Right cardiac atrium (tissue), 5 donors: ENCODE data around the gene SRPK1. TPM values are rescaled to one million over a fixed set of nuclear protein-coding genes. Genes with fewer than 3 reads are reported as not detected.
"Not testable (repeated sequence)": the region's sequence is repeated elsewhere in the genome, so short reads cannot be mapped to it uniquely, and the experiment has no call there.

Source experiments
- ATAC-seq, 2 donors: fragments of 200-7000 bp; cut with Tn5 transposase; one replicate each; pipeline versions ENCODE4 v1.8.0 to v1.9.1; 2020; ENCODE audit warnings: moderate library complexity in 2 of 2, mild to moderate bottlenecking in 1 of 2
- DNase-seq, 3 donors: peaks; one replicate each; pipeline ENCODE4 v3.0.0-alpha.2; 2020
- H3K27ac ChIP-seq: one replicate; pipeline ENCODE4 v1.5.1; 2013; ENCODE audit warnings: mild to moderate bottlenecking, low read length, control low read depth, moderate library complexity
- H3K27me3 ChIP-seq: one replicate; pipeline ENCODE4 v1.6.1; 2013; ENCODE audit not compliant: control insufficient read depth, insufficient read depth
- H3K4me1 ChIP-seq: one replicate; pipeline ENCODE4 v1.6.1; 2013; ENCODE audit warnings: low read length; ENCODE audit not compliant: control insufficient read depth, insufficient read depth
- H3K4me3 ChIP-seq: one replicate; pipeline ENCODE4 v1.5.1; 2013; ENCODE audit warnings: low read length, control low read depth
- H3K9me3 ChIP-seq: one replicate; pipeline ENCODE4 v1.6.1; 2013; ENCODE audit warnings: low read length; ENCODE audit not compliant: control insufficient read depth
- WGBS: extraction: QIAGEN DNeasy Blood & Tissue Kit; methylation state at CpG from one replicate; pipeline ENCODE4 v1.1.7; 2013; 5-methylcytosine and 5-hydroxymethylcytosine counted together
- intact Hi-C, 4 donors: fragments of 100-400 bp; cut with DNase I; formaldehyde crosslinking; loops; one replicate each; pipeline versions ENCODE4 v1.11.0 to v1.14.0; 2022 to 2023
- polyA plus RNA-seq: library from polyadenylated mRNA; stranded (reverse); fragments of 200-250 nt; gene quantifications from one replicate; pipeline ENCODE4 v1.2.3, GENCODE V29; 2013
- total RNA-seq, 4 donors: library from RNA; stranded (reverse); fragmentation: NEBNext Ultra II Directional; extraction: Animal tissue kit (Norgen Biotek cat#: 25700); gene quantifications; one replicate each; pipeline ENCODE4 v1.2.1, GENCODE V29; 2021
- donor health status: healthy with polysubstance abuse.
- donor health status: DM: no; HTN: yes; CAD: no.
- donor health status: DM: no; HTN: no; CAD: no.
- donor health status: DM: no; HTN: yes; CAD: no; lungs with severe emphysema.
- donor health status: DM: yes; HTN: yes; CAD: no.

SRPK1 gene
- total and polyA plus RNA-seq, 5 donors: 7.8 to 24.0 (median 20.8) TPM

- Histone ChIP-seq H3K4me1 (no peaks in the 10 kb centered on the region), H3K27ac (no peak overlapping the region), H3K27me3 (no peaks in the 10 kb centered on the region), H3K4me3 (no peak overlapping the region), H3K9me3 (no peaks in the 10 kb centered on the region)
- ATAC-seq: no peak
- DNase-seq: no peak
- 88% methylated on average over 7 of the region's 7 CpGs for WGBS
- intact Hi-C loops: no loop called here
Observed at GRCh38 chr6:35954333-35954732, 33.4 kb upstream of the SRPK1 start.

GRCh38 chr6:35948725-35949124 lies 27.8 kb upstream of the SRPK1 start:
- WGBS: 84% methylated on average over 1 of the region's 1 CpG
- Histone ChIP-seq H3K27me3 (no peaks in the 10 kb centered on the region), H3K4me3 (no peak overlapping the region)

GRCh38 chr6:35945650-35946025 lies 24.7 kb upstream of the SRPK1 start:
- intact Hi-C loops: no loop called here
- WGBS: 57% methylated on average over 1 of the region's 1 CpG
- ATAC-seq: no peak

More at GRCh38 chr6:35948725-35949124, 27.8 kb upstream of the SRPK1 start:
- no peaks in the 10 kb centered on the region for H3K9me3 ChIP-seq
- ATAC-seq: no peak
- no peak for DNase-seq
- no peak overlapping the region for H3K27ac ChIP-seq
- H3K4me1 ChIP-seq: no peaks in the 10 kb centered on the region
- intact Hi-C loops: no loop called here

GRCh38 chr6:35943390-35943789 lies 22.5 kb upstream of the SRPK1 start:
- ATAC-seq: no peak
- H3K27ac ChIP-seq: no peak overlapping the region
- intact Hi-C loops: no loop called here
- no peaks in the 10 kb centered on the region for H3K9me3 ChIP-seq
- H3K4me3 ChIP-seq: no peak overlapping the region
- WGBS: 70% methylated on average over 1 of the region's 1 CpG
- H3K4me1 ChIP-seq: no peaks in the 10 kb centered on the region
- H3K27me3 ChIP-seq: no peaks in the 10 kb centered on the region
- DNase-seq: no peak

More at GRCh38 chr6:35945650-35946025, 24.7 kb upstream of the SRPK1 start:
- no peaks in the 10 kb centered on the region for H3K9me3 ChIP-seq
- DNase-seq: no peak
- no peak overlapping the region for H3K27ac ChIP-seq
- H3K4me3 ChIP-seq: no peak overlapping the region
- no peaks in the 10 kb centered on the region for H3K27me3 ChIP-seq
- no peaks in the 10 kb centered on the region for H3K4me1 ChIP-seq

- DNase-seq: no peak
- no peaks in the 10 kb centered on the region for H3K27me3 ChIP-seq
- H3K27ac ChIP-seq: no peak overlapping the region
- no peaks in the 10 kb centered on the region for H3K9me3 ChIP-seq
- intact Hi-C loops: no loop called here
- H3K4me1 ChIP-seq: no peaks in the 10 kb centered on the region
- no peak for ATAC-seq
- no peak overlapping the region for H3K4me3 ChIP-seq
Observed at GRCh38 chr6:35942355-35942754, 21.5 kb upstream of the SRPK1 start.

GRCh38 chr6:35941170-35941569 lies 20.3 kb upstream of the SRPK1 start:
- H3K9me3 ChIP-seq, intact Hi-C loops: not testable (repeated sequence)
- WGBS: 83% methylated on average over 7 of the region's 7 CpGs

GRCh38 chr6:35940014-35940413 lies 19.1 kb upstream of the SRPK1 start:
- H3K27me3 ChIP-seq, H3K4me3 ChIP-seq, H3K4me1 ChIP-seq, intact Hi-C loops, H3K9me3 ChIP-seq, ATAC-seq, DNase-seq, H3K27ac ChIP-seq: not testable (repeated sequence)
- WGBS: 93% methylated on average over 2 of the region's 2 CpGs

More at GRCh38 chr6:35941170-35941569, 20.3 kb upstream of the SRPK1 start:
- not testable (repeated sequence) for DNase-seq, H3K27me3 ChIP-seq, ATAC-seq, H3K4me3 ChIP-seq, H3K27ac ChIP-seq, H3K4me1 ChIP-seq

- ATAC-seq, intact Hi-C loops, DNase-seq, H3K27ac ChIP-seq, H3K27me3 ChIP-seq, H3K4me3 ChIP-seq, H3K9me3 ChIP-seq, H3K4me1 ChIP-seq: not testable (repeated sequence)
- 80% methylated on average over 5 of the region's 5 CpGs for WGBS
Observed at GRCh38 chr6:35939259-35939658, 18.4 kb upstream of the SRPK1 start.

GRCh38 chr6:35936681-35937359 lies 15.9 kb upstream of the SRPK1 start:
- 89% methylated on average over 1 of the region's 1 CpG for WGBS
- ATAC-seq (no peak), DNase-seq (no peak)
- H3K4me3 ChIP-seq: no peak overlapping the region
- no peaks in the 10 kb centered on the region for H3K9me3 ChIP-seq
- H3K4me1 ChIP-seq: no peaks in the 10 kb centered on the region
- intact Hi-C loops: no loop called here
- H3K27me3 ChIP-seq: no peaks in the 10 kb centered on the region
- H3K27ac ChIP-seq: no peak overlapping the region

- no peaks in the 10 kb centered on the region for H3K27me3 ChIP-seq
- DNase-seq (no peak), ATAC-seq (no peak)
- H3K9me3 ChIP-seq: no peaks in the 10 kb centered on the region
- no peaks in the 10 kb centered on the region for H3K4me1 ChIP-seq
- H3K4me3 ChIP-seq: no peak overlapping the region
- intact Hi-C loops: no loop called here
- H3K27ac ChIP-seq: no peak overlapping the region
- WGBS: 54% methylated on average over 5 of the region's 5 CpGs
Observed at GRCh38 chr6:35935469-35935868, 14.6 kb upstream of the SRPK1 start.

- no peak overlapping the region for H3K4me3 ChIP-seq
- no peaks in the 10 kb centered on the region for H3K9me3 ChIP-seq
- H3K27ac ChIP-seq: no peak overlapping the region
- no peaks in the 10 kb centered on the region for H3K27me3 ChIP-seq
- intact Hi-C loops: no loop called here
- H3K4me1 ChIP-seq: no peaks in the 10 kb centered on the region
- DNase-seq (no peak), ATAC-seq (no peak)
- 54% methylated on average over 2 of the region's 2 CpGs for WGBS
Observed at GRCh38 chr6:35933844-35934243, 12.9 kb upstream of the SRPK1 start.

GRCh38 chr6:35931873-35932272 lies 11.0 kb upstream of the SRPK1 start:
- H3K27me3 ChIP-seq, ATAC-seq, H3K27ac ChIP-seq, DNase-seq, H3K4me3 ChIP-seq, H3K9me3 ChIP-seq, H3K4me1 ChIP-seq, intact Hi-C loops: not testable (repeated sequence)
- 80% methylated on average over 10 of the region's 10 CpGs for WGBS
